Measurements from ENCODE around the gene MBD3L1.

MBD3L1 gene

DNA sequence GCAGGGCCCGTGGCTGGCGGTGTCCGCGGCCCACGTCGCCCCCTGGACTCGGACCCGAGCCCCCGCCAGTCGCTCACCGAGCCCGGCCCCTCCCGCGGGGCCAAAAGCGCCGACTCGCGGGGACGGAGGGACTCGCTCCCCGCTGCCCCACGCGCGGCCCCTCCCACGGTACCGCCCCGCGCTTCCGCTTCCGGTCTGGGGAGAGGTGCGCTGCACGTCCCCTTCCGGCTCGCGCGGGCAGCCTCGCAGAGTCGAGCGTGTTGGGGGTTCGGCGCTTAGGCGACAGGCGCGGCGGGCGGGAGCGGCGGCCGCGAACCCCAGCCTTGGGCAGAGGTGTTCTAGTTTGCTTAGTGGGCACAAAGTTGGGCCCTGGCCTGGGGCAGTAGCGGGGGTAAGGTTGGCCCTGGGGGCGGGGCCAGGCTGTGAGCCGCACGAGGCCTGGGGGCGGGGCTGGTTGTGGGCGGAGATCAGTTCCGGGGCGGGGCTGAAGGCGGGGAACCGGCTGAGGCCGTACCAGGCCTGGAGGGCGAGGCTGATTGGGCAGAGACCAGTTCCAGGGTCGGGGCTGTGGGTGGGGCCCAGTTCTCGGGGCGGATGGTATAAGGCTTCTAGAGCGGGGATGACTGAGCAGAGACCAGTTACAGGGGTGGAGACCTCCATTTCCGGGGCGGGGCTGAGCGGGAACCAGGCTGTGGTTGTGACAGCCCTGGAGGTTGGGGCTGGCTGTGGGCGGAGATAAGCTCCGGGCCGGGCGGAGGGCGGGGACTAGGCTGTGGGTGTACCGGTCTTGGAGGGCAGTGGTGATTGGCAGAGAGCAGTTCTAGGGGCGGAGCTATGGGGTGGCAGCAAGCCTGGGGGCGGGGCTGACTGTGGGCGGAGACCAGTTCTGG, at the start of gene MBD3L1, which contains the start of gene ZNF558:
MBD3L1 (plus strand) TSS at position 246 of the 890 bp plus-strand sequence. CDS start 10,302 bp downstream, outside the sequence.
ZNF558 (minus strand) TSS at position 173 of the 890 bp plus-strand sequence. CDS start 9,645 bp downstream, outside the sequence.
- peak; percentile 94 for DNase-seq

DNA sequence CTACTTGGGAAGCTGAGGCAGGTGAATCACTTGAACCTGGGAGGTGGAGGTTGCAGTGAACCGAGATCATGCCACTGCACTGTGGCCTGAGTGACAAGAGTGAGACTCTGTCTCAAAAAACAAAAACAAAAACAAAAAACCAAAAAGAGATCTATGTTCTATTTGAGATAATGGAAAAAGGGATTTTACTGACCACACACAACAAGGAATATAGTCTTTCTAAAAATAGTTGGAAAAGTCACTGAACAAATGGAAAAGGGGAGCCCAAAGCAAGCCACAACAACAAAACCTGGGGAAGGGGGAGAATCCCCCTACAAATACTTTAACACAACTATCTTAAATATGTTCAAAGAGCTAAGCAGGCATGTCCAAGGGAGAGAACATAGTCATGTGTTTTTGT, 37.4 kb upstream of the MBD3L1 start:
- DNase-seq, result no peak

DNA sequence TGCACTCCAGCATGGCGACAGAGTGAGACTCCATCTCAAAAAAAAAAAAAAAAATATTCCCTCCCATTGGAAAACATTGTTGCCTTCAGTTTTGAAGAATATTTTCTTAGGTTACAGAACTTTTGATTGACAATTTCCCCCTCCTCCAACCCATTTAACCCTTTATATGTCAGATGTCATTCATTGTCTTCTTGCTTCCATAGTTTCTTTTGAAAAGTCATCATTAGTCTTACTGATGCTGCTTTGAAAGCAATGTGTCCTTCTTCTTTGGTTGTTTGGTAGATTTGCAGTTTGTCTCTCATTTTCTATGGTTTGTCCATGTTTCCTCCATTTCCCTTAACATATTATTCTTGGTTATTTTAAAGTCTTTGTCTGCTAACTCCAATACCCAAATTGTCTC, 25.5 kb upstream of the MBD3L1 start:
- DNase-seq, result no peak

DNA sequence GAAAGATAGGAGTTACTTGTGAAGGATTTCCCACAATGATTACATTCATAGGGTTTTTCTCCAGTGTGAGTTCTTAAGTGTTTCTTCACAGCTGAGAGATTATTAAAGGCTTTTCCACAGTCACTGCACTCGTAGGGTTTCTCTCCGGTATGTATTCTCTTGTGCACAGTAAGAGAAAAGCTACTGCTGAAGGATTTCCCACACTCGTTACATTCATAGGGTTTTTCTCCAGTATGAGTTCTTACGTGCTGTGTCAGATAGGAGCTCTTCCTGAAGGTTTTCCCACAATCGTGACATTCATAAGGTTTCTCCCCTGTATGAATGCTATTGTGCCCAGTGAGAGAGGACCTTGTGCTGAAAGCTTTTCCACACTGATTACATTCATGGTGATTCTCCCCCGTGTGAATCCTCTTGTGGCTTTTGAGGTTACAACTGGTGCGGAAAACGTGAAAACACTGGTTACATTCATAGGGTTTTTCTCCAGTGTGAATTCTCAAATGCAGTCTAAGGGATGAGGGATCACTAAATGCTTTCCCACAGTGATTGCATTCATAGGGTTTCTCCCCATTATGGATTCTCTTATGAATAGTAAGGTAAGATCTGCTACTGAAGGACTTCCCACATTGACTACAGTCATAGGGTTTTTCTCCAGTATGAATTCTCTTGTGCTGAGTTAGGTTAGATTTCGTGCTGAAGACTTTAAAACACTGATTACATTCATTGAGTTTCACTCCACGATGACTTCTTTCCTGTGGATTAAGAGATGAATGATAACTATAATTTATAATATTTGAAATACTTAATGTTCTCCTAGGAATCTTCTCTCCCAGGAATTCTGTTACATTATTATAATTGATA, 20.6 kb upstream of the MBD3L1 start:
- DNase-seq, result no peak

DNA sequence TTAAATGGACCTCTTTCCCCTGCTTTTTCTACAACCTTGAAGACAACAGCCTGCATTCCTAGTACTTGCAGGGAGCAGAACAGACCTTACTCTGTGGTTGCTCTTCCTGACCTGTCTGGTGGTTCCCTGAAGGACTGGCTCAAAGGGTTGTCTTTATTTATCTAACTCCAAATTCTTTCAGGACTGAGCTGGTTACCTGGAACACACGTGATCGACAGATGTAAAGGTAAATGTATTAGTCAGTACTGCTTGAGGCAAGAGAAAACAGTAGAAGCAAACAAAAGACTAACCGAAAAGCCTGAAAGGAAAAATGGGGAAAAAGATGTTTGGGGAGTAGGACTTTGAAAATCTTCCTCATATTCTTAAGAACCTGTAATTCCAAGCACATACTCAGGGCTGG, 18.0 kb upstream of the MBD3L1 start:
- no peak for DNase-seq

DNA sequence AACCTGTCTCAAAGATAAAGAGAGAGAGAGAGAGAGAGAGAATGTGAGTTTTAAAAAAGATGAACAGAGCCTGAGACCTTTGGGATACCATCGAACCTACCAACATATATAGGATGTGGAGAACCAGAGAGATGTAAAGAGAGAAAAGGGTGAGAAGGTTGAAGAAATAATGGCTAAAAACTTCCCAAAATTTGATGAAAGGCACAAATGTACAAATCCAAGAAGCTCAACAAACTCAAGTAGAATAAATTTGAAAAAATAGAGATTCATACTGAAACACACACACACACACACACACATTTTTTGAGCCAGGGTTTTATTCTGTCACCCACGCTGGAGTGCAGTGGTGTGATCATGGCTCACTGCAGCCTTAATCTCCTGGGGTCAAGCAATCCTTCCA, 16.4 kb upstream of the MBD3L1 start:
- no peak for DNase-seq

DNA sequence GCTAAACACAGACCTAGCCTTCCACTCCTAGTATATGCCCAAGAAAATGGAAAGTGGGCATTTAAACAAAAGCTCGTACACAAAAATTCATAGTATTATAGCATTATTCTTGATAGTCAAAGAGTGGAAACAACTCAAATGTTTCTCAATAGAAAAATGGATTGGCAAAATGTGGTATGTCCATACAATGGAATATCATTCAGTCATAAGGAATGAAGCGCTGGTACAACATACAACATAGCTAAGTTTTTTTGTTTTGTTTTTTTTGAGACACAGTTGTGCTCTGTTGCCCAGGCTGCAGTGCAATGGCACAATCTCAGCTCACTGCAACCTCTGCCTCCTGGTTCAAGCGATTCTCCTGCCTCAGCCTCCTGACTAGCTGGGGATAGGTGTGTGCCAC, 11.9 kb upstream of the MBD3L1 start:
- no peak for DNase-seq

DNA sequence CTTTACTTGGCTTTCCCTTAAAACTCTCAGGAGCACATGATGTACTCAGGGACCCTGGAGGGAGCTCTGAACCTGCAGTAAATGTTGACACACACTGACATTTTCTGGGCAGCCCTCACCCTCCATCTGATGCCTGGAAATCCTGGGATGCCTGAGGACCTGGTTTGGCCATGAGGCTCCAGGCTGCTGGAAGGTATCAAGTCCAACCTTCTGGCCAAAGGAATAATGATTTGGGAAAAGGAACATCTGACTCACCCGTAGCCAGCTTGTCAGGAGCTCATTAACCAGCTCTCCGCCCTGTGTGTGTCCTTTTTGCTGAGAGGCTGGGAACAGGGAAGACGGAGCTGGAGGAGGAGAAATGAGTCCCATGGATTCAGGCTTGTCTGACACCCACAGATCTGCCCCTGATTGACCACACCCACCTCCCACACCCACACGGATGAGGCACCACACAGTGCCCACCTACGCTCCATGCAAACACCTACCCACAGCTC, 10.4 kb upstream of the MBD3L1 start:
- no peak for DNase-seq

DNA sequence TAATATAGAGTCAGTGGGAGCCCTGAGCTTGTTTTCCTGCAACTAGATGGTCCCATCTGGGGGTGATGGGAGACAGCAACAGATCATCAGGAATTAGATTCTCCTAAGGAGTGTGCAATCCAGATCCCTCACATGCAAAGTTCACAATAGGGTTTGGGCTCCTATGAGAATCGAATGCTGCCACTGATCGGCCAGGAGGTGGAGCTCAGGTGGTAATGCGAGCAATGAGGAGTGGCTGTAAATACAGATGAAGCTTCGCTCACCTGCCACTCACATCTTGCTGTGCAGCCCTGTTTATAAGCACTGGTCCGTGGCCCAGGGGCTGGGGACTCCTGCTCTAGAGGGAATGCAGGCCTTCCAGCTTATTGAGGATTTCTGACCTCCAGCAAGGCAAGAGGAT, 5.8 kb upstream of the MBD3L1 start:
- no peak for DNase-seq

DNA sequence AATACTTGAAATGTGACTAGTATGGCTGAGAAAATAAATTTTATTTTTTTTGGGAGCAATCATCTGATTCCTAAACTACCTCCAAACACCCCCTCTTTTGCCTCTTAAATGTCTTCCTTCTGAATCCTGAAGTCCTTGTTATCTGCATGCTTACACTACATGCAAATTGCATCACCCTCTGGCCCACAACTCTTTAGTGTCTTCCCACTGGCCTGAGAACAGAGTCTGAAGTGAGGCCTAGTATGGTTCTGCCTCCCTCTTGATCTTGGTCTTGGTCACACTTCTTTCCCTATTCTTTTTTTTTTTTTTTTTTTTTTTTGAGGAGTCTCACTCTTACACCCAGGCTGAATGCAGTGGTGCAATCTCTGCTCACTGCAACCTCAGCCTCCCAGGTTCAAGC, 4.9 kb upstream of the MBD3L1 start:
- no peak for DNase-seq

DNA sequence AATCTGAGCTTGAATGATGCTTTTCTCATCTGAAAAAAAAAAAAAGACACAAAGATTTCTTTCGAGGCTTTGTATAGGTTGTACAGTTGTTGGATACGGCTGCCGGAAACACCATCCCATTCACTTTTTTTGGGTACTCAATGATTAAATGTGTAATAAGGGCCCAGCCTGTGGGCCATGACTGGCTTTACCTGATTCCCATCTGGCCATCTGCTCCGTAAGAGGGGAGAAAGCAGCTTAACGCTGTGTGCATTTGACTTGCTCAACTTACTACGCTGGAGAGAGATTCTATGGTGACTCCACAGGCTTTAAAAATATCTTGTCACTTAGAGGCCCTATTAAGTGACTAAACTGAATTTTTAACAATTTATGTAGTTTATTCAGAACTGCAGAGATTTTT, 804 bp upstream of the MBD3L1 start:
- DNase-seq, result no peak

DNA sequence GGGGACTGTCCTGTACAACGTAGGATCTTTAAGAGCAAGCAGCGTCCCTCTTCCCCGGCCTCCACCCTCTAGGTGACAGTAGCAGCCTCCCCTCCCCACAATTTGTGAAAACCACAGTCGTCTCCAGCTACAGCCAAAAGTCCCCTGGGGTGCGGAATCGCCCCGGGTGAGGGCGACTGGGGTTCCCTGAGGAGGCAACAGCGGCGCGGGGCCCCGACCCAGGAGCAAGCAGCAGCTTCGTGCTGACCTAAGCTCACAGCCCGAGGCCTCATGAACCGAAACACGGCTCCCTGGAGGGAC, 395 bp upstream of the MBD3L1 start:
- DNase-seq, result peak; percentile 53

DNA sequence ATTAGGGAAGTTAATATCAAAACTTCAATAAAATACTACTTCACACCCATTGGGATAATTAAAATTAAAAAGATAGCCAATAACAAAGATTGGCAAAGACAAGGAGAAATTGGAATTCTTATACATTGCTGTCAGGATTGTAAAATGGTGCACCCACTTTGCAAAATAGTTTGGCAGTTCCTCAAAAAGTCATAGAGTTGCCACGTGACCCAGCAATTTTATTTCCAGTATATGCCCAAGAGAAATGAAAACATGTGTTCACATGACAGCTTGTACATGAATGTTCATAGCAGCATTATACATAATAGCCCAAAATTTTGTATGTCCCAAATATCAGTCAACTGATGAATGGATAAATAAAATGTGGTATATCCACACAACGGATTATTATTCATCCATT, 3.3 kb downstream of the MBD3L1 start:
- no peak for DNase-seq

DNA sequence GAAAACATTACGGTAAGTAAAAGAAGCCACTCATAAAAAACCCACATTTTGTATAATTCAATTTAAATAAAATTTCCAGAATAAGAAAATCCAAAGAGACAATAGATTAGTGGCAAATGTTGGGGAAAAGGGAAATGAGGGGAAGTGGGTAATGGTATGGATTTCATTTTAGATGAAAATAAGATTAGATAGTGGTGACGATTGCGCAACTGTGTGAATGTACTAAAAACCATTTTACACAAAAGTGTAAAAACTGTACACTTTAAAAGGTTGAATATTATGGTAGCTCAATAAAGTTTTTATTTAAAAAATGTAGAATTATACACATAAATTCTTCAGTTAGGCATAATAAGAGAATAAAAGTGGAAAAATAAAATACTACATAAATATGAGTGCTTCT, 3.7 kb downstream of the MBD3L1 start:
- no peak for DNase-seq

DNA sequence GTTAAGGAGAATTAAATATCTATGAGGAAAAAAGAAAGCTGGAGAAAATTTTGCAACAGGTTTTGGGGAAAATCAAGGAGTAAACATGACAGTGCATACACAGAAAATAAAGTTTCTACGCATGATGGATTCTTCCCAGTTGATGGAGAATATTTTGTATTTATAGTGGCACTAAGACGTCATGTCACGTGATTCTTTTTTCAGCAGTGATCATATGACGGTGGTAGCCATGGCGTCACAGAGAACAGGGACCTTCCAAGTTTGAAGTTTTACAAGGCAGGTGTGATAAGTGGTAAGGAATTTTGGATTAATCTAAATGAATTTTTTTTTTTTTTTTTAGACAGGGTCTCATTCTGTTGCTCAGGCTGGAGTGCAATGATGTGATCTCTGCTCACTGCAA, 8.5 kb downstream of the MBD3L1 start:
- DNase-seq, result no peak

DNA sequence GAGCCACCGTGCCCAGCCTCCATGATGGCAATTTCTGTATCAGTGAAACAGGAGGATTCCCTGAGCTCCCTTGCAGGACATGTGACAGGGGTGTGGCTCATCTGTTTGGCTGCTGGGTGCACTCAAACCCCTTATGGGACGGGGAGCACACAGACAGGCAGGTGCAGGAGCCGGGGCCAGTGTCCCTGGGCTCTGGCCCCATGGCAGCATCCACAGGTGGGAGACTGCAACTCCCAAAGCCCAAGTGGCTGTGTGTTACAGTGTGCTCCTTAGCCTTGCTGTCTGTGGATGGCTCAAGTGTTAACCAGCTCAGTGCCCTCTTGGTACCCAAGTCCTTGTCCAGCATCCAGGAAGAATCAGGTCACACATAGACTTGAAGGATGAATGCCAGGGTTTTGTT, 14.6 kb downstream of the MBD3L1 start:
- DNase-seq, result no peak

DNA sequence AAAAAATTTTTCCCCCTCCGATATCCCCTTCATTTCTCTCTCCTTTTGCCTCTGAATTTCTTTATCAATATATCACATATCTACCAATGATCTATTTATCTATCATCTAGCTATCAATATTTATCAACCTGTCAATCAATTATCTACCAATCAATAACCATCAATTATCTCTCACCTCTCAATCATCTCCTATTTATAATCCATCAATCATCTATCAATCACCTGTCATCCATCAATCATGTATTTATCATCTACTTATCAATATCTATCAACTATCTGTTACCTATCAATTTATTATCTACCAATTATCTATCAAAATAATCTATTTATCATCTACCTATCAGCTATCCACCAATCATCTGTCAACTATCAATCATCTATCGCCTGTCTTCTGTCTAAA, 17.1 kb downstream of the MBD3L1 start:
- DNase-seq, result no peak

DNA sequence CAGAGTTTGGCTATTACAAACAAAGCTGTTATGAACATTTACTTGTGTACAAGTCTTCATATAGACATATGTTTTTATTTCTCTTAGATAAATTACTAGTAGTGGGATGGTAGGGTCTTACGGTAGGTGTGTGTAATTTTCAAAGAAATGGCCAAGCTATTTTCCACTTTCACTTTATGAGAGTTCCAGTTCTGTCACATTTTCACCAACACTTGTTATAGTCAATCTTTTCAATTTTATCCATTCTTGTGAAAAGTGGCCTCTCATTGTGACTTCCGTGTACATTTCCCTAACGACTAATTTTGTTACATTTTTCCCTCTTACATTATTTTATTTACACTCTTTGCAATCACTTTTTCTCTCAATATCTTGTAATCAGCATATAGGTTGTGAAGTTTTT, 18.3 kb downstream of the MBD3L1 start:
- DNase-seq, result no peak

DNA sequence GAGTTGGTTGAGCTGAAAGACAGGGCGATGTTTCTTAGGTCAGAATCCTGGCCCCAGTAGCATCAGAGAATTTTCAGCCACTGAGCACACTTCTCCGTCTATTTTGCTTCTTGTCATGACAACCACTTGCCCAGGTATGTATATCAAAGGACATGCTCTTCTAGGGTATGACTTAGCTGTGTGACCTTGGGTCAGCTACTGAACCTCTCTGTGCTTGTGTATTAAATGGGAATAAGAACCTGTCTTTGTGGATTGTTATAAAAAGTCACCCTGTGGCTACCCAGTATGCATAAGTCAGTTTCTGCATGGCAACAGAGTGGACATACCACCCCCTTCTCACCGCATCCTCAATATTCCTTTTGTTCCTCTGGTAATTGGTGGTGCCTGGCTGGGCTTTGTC, 26.1 kb downstream of the MBD3L1 start:
- DNase-seq, result no peak

DNA sequence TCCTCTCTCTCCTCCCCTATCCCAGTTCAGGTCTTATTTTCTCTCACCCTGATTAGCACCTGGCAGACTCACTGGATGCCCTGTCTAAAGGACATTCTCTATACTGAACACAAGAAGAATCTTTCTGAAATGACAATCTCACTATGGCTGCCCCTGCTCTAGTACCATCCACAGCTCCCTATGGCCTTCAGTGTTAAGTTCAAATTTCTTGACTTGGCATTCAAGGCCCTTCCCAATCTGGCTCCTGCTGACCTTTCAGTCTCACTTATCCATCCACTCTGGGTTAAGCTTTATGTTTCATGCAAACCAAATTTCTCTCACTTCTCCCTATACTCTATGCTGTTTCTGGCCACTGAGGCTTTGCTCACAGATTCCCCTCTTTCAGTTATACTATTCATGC, 34.2 kb downstream of the MBD3L1 start:
- no peak for DNase-seq

DNA sequence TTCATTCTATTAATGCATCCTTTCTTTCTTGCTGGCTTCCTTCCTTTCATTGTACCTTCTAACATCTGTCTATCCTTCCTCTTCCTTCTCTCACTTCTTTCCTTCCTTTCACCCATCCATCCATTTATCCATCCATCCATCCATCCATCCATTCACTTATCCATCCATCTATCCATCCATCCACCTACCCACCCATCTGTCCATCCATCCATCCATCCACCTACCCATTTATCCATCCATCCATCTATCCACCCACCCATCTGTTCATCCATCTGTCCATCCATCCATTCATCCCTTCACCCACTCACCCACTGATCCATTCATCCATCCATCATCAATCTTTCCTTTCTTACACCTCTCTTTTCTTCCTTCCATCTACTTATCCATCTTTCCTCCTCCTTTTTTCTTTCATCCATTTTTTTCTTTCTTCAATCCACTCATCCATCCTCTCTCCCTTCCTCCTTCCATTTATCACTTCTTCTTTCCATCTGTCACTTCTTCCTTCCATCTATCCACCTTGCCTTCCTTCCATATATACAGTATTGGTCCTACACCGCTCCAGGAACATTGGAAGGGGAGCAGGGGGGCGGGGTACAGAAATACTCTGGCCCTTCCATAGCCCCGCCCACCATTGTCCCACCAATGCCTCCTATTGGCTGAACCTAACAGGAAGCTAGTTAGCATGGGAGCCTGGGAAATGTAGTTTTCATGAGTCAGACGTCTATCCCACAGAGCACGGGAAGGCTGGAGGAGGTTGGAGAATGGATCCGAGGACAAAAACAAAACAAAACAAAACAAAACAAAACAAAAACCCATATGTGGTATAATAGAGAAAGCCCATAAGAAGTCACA, 45.9 kb downstream of the MBD3L1 start:
- DNase-seq, result no peak

DNA sequence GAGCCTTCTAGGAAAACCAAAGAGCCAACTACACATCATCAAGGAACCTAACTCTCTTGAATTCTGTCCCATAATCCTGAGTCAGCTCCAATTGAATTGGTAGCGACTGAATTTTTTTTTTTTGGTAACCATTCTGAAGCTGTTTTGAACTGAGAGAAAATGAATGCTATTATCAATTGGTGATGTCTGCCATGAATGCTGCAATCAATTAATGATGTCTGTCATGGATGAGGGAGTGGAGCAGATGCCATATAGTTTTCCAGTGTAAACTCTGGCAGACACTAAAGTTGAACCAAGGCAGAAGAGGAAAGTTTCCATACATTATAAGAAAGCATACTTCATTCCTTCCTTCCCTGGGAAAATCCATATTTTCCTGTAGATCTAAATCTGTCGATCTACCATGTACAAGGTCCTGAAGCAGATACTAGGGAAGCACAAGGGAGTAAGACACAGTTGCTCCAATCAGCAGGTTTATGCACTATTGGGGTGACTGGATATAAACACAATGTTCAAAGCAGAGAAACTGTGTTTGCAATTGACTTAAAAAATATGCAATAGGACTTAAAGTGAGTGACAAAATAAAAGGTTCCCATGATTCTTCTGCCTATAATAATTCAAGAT, 48.8 kb downstream of the MBD3L1 start:
- DNase-seq, result no peak

DNA sequence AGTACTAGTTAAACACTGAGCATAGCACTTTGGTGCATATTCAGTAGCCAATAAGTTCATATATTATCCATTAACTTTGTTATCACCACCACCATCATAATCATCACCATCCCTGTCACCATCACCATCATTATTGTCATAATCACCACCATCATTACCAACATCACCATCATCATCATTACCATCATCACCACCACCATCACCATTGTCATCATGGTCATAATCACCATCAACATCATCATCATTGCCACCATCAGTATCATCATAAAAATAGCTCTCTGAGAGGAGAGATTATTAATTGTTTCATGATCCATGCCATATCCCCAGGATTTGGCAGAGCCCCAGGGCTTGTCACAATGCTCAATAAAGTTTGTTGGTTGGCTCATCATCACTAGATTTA, 49.3 kb downstream of the MBD3L1 start:
- no peak for DNase-seq

All from NCI-H146 (cell line).